AG04450 (cell line): ENCODE results near the gene NLN. TPM values are rescaled to one million over a fixed set of nuclear protein-coding genes. Genes with fewer than 3 reads are reported as not detected.
"Not testable (repeated sequence)": the region's sequence is repeated elsewhere in the genome, so short reads cannot be mapped to it uniquely, and the experiment has no call there.

Experiments
- CTCF ChIA-PET: fragments of 300-600, 350-600 bp; formaldehyde crosslinking; extraction: SDS; loops from one replicate; lab custom pipeline; 2022; ENCODE audit warnings: antibody characterized with exemption, inconsistent platforms; lab: Charles Lee
- POLR2A ChIA-PET: fragments of 350-600 bp; formaldehyde crosslinking; extraction: SDS; loops from one replicate; lab custom pipeline; 2021; ENCODE audit warnings: antibody characterized with exemption, inconsistent platforms; lab: Yijun Ruan, JAX
- DNase-seq: peaks from one replicate; pipeline ENCODE4 v3.0.0-alpha.2; 2011; ENCODE audit warnings: low read depth, low spot score
- H3K27ac ChIP-seq: one replicate; pipeline ENCODE4 v1.5.1; 2012; ENCODE audit warnings: low read depth, low read length, control low read depth
- H3K27me3 ChIP-seq: one replicate; pipeline ENCODE4 v1.6.0; 2012; ENCODE audit warnings: low read length; ENCODE audit not compliant: control insufficient read depth, insufficient read depth
- H3K4me3 ChIP-seq: 2 replicates; pipeline ENCODE4 v1.5.1; 2011; ENCODE audit warnings: mild to moderate bottlenecking, low read depth, low read length, control low read depth
- H3K9me3 ChIP-seq: 2 replicates; pipeline ENCODE4 v1.5.1; 2012; ENCODE audit warnings: low read length; ENCODE audit not compliant: control insufficient read depth, insufficient read depth
- polyA plus RNA-seq: library from polyadenylated mRNA; depleted of rRNA; stranded (reverse); fragments of >200 nt; gene quantifications from 2 replicates; pipeline ENCODE4 v1.2.3, GENCODE V29; 2011
- TF ChIP-seq, protein P1 (sequence below): IDR thresholded peaks from 2 replicates; pipeline ENCODE4 v1.5.1; 2011; ENCODE audit warnings: low read depth, low read length, control low read depth, inconsistent platforms

The NLN gene
- polyA plus RNA-seq, 1 experiment = 28.8 TPM

DNA sequence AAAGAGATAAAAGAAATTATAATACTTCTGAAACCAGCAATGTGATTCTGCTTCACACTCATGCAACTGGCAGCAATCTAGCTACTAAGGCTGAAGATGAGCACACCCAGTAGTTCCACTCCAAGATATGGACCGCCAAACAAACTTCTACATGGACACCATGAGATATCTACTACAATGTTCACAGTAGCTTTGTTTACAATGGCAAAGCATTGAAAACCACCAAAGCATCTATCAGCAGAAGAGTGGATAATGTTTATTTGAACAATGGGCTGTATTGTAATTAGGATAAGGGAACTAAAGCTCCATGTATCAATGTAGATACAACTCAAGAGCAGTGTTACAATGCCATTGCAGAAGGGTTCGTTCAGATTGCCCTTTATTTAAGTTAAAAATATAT lies 113.2 kb downstream of the NLN start:
- CTCF ChIA-PET = no interaction called here

DNA sequence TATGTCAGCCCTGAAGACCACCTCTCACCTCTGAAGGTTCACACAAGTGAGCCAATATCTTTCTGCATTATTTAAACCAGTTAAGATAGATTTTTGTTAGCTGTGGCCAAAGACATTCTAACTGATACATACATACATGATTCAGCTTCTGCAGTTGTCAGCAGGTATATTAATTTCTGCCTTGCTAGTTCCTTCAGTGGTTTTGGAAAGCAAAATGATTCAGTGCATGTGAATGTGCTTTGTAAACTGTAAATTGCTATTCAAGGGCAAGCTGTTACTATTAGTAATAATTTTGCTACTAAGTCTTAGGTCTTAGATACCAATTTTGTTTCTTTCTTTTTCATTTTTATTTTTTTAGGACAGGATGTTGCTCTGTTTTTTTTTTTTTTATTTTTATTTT lies 115.1 kb downstream of the NLN start:
- H3K9me3 ChIP-seq = no peaks in the 10 kb centered on the region; the same call in 1 of the 2 replicates
- TF ChIP-seq, protein P1, sequence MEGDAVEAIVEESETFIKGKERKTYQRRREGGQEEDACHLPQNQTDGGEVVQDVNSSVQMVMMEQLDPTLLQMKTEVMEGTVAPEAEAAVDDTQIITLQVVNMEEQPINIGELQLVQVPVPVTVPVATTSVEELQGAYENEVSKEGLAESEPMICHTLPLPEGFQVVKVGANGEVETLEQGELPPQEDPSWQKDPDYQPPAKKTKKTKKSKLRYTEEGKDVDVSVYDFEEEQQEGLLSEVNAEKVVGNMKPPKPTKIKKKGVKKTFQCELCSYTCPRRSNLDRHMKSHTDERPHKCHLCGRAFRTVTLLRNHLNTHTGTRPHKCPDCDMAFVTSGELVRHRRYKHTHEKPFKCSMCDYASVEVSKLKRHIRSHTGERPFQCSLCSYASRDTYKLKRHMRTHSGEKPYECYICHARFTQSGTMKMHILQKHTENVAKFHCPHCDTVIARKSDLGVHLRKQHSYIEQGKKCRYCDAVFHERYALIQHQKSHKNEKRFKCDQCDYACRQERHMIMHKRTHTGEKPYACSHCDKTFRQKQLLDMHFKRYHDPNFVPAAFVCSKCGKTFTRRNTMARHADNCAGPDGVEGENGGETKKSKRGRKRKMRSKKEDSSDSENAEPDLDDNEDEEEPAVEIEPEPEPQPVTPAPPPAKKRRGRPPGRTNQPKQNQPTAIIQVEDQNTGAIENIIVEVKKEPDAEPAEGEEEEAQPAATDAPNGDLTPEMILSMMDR = no peak
- H3K27me3 ChIP-seq = no peaks in the 10 kb centered on the region
- ChIA-PET CTCF (no interaction called here), POLR2A (interaction anchor here (1.0 to 1.3 kb wide), 2 partner anchors 18 to 87 kb away, joined by 4 to 7 read pairs; no protein-coding TSS in a partner anchor)
- DNase-seq = peak; percentile 66
- H3K4me3 ChIP-seq = no peak overlapping the region
- H3K27ac ChIP-seq = no peak overlapping the region

More for the DNA sequence above, 113.2 kb downstream of the NLN start:
- POLR2A ChIA-PET = interaction anchor here (1.0 kb wide), 1 partner anchor 90 kb away, joined by 3 read pairs; no protein-coding TSS in a partner anchor
- no peak overlapping the region for H3K27ac ChIP-seq
- H3K27me3 ChIP-seq = no peaks in the 10 kb centered on the region
- no peaks in the 10 kb centered on the region for H3K9me3 ChIP-seq
- DNase-seq = no peak
- TF ChIP-seq, protein P1 = no peak
- H3K4me3 ChIP-seq = no peak overlapping the region

DNA sequence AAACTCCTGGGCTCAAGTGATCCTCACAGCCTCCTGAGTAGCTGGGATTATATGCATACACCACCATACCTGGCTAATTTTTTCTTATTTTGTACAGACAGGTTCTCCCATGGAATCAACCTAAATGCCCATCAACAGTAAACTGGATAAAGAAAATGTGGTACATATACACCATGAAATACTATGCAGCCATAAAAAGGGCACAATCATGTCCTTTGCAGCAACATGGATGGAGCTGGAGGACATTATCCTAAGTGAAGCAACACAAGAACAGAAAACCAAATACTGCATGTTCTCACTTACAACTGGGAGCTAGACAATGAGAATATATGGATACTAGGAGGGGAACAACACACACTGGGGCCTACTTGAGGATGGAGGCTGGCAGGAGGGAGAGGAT lies 117.2 kb downstream of the NLN start:
- DNase-seq, H3K27me3 ChIP-seq, H3K27ac ChIP-seq, H3K4me3 ChIP-seq, POLR2A ChIA-PET, H3K9me3 ChIP-seq, CTCF ChIA-PET: not testable (repeated sequence)

DNA sequence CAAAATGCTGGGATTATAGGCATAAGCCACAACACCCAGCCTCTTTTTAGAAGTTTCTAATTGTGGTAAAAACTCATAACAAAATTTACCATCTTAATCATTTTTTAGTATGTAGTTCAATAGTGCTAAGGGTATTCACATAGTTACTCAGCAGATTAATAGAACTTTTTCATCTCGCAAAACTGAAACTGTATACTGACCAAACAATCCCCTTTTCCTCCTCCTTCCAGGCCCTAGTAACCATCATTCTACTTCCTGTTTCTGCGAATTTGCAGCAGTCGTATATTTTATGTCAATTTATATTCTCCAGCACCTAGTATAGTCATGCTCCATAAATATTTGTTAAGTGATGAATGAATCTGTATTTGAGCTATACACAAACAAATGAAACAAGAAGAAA lies 118.1 kb downstream of the NLN start:
- POLR2A ChIA-PET = no interaction called here
- CTCF ChIA-PET = no interaction called here
- H3K27ac ChIP-seq = no peak overlapping the region

DNA sequence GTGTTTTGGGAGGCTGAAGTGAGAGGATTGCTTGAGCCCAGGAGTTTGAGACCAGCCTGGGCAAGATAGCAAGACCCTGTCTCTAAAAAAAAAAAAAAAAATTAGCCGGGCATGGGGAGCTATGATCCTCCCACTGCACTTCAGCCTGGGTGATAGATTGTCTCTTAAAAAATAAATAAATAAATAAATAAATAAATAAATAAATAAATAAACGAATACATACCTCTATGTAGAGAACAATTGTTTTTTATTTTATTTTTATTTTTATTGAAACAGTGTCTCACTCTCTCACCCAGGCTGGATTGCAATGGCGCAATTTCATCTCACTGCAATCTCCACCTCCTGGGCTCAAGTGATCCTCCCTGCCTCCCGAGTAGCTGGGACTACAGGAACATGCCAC lies 122.8 kb downstream of the NLN start:
- H3K9me3 ChIP-seq, H3K4me3 ChIP-seq, CTCF ChIA-PET, DNase-seq, H3K27ac ChIP-seq, H3K27me3 ChIP-seq: not testable (repeated sequence)
- POLR2A ChIA-PET = interaction anchor here (0.6 kb wide), 1 partner anchor 10 kb away, joined by 3 read pairs; no protein-coding TSS in a partner anchor

More for the DNA sequence above, 118.1 kb downstream of the NLN start:
- TF ChIP-seq, protein P1 = no peak
- H3K9me3 ChIP-seq = no peaks in the 10 kb centered on the region; the same call in 1 of the 2 replicates
- no peak overlapping the region for H3K4me3 ChIP-seq
- no peak for DNase-seq
- H3K27me3 ChIP-seq = no peaks in the 10 kb centered on the region

DNA sequence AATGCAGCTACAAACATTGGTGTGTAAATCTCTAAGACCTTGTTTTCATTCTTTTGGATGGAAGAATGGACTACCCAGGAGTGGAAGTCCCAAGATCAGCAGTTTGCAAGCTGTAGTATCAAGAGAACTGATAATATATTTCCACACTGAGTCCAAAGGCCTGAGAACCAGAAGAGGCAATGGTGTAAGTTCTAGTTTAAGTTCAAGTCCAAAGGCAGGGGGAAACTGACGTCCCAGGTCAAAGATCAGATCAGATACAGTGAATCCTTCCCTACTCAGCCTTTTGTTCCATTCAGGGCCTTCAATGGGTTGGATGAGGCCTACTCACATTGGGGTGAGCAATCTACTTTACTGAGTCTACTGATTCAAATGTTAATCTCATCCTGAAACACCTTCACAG lies 124.1 kb downstream of the NLN start:
- Histone ChIP-seq H3K27ac (no peak overlapping the region), H3K4me3 (no peak overlapping the region), H3K27me3 (no peaks in the 10 kb centered on the region), H3K9me3 (no peaks in the 10 kb centered on the region; the same call in 1 of the 2 replicates)
- ChIA-PET CTCF (no interaction called here), POLR2A (no interaction called here)
- TF ChIP-seq, protein P1 = no peak
- DNase-seq = no peak

DNA sequence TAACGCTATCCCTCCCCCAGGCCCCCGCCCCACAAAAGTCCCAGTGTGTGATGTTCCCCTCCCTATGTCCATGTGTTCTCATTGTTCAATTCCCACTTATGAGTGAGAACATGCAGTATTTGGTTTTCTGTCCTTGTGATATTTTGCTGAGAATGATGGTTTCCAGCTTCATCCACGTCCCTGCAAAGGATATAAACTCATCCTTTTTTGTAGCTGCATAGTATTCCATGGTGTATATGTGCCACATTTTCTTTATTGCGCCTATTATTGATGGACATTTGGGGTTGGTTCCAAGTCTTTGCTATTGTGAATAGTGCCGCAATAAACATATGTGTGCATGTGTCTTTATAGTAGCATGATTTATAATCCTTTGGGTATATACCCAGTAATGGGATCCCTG lies 125.0 kb downstream of the NLN start:
- H3K4me3 ChIP-seq, DNase-seq, CTCF ChIA-PET, POLR2A ChIA-PET, H3K27me3 ChIP-seq, H3K27ac ChIP-seq, H3K9me3 ChIP-seq: not testable (repeated sequence)

DNA sequence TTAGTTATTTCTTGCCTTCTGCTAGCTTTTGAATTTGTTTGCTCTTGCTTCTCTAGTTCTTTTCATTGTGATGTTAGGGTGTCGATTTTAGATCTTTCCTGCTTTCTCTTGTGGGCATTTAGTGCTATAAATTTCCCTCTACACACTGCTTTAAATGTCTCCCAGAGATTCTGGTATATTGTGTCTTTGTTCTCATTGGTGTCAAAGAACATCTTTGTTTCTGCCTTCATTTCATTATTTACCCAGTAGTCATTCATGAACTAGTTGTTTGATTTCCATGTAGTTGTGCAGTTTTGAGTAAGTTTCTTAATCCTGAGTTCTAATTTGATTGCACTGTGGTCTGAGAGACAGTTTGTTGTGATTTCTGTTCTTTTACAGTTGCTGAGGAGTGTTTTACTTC lies 127.9 kb downstream of the NLN start:
- DNase-seq, H3K27ac ChIP-seq, CTCF ChIA-PET, POLR2A ChIA-PET, H3K4me3 ChIP-seq, H3K9me3 ChIP-seq, H3K27me3 ChIP-seq: not testable (repeated sequence)
